Measurements from ENCODE around the gene MOCS1.

GRCh38 chr6:39859025-39859424 is 75.2 kb downstream of the MOCS1 start:
- TF ChIP-seq ZNF436 (CRISPR knock-in tag; IDR thresholded peaks at IDR 0.05) (no peak), POLR2AphosphoS2 (IDR thresholded peaks at IDR 0.05; ENCODE audit: low read length) (no peak), MAZ (CRISPR knock-in tag; conservative IDR thresholded peaks at IDR 0.05 in 1 of 2, IDR thresholded peaks at IDR 0.05 in 1 of 2) (no peak), ZFX (CRISPR knock-in tag; IDR thresholded peaks at IDR 0.05) (no peak), ETV6 (IDR thresholded peaks at IDR 0.05; ENCODE audit: borderline replicate concordance in 1 of 2, low read depth in 2 of 2, low read length in 1 of 2) (no peak), ETV6 (CRISPR knock-in tag; IDR thresholded peaks at IDR 0.05; ENCODE audit: borderline replicate concordance) (no peak), POLR2A (conservative IDR thresholded peaks at IDR 0.05) (no peak), EP300 (IDR thresholded peaks at IDR 0.05; ENCODE audit: low read length) (no peak), ESRRA (IDR thresholded peaks at IDR 0.05; ENCODE audit: borderline replicate concordance, low read depth) (no peak), NEUROD1 (IDR thresholded peaks at IDR 0.05; ENCODE audit: borderline replicate concordance, low read depth, low read length, partially characterized antibody) (no peak), ZBTB1 (CRISPR knock-in tag; IDR thresholded peaks at IDR 0.05; ENCODE audit: borderline replicate concordance, low read depth) (no peak)
- TF ChIP-seq, protein P1, sequence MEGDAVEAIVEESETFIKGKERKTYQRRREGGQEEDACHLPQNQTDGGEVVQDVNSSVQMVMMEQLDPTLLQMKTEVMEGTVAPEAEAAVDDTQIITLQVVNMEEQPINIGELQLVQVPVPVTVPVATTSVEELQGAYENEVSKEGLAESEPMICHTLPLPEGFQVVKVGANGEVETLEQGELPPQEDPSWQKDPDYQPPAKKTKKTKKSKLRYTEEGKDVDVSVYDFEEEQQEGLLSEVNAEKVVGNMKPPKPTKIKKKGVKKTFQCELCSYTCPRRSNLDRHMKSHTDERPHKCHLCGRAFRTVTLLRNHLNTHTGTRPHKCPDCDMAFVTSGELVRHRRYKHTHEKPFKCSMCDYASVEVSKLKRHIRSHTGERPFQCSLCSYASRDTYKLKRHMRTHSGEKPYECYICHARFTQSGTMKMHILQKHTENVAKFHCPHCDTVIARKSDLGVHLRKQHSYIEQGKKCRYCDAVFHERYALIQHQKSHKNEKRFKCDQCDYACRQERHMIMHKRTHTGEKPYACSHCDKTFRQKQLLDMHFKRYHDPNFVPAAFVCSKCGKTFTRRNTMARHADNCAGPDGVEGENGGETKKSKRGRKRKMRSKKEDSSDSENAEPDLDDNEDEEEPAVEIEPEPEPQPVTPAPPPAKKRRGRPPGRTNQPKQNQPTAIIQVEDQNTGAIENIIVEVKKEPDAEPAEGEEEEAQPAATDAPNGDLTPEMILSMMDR (IDR thresholded peaks at IDR 0.05 in 2 of 3, conservative IDR thresholded peaks at IDR 0.05 in 1 of 3; ENCODE audit: insufficient read depth in 2 of 3, low read depth in 1 of 3, low read length in 3 of 3): no peak
- TF ChIP-seq, protein P2, sequence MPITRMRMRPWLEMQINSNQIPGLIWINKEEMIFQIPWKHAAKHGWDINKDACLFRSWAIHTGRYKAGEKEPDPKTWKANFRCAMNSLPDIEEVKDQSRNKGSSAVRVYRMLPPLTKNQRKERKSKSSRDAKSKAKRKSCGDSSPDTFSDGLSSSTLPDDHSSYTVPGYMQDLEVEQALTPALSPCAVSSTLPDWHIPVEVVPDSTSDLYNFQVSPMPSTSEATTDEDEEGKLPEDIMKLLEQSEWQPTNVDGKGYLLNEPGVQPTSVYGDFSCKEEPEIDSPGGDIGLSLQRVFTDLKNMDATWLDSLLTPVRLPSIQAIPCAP (CRISPR knock-in tag; IDR thresholded peaks at IDR 0.05; ENCODE audit: borderline replicate concordance): no peak
- TF ChIP-seq, protein P3, sequence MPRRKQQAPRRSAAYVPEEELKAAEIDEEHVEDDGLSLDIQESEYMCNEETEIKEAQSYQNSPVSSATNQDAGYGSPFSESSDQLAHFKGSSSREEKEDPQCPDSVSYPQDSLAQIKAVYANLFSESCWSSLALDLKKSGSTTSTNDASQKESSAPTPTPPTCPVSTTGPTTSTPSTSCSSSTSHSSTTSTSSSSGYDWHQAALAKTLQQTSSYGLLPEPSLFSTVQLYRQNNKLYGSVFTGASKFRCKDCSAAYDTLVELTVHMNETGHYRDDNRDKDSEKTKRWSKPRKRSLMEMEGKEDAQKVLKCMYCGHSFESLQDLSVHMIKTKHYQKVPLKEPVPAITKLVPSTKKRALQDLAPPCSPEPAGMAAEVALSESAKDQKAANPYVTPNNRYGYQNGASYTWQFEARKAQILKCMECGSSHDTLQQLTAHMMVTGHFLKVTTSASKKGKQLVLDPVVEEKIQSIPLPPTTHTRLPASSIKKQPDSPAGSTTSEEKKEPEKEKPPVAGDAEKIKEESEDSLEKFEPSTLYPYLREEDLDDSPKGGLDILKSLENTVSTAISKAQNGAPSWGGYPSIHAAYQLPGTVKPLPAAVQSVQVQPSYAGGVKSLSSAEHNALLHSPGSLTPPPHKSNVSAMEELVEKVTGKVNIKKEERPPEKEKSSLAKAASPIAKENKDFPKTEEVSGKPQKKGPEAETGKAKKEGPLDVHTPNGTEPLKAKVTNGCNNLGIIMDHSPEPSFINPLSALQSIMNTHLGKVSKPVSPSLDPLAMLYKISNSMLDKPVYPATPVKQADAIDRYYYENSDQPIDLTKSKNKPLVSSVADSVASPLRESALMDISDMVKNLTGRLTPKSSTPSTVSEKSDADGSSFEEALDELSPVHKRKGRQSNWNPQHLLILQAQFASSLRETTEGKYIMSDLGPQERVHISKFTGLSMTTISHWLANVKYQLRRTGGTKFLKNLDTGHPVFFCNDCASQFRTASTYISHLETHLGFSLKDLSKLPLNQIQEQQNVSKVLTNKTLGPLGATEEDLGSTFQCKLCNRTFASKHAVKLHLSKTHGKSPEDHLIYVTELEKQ (CRISPR knock-in tag; IDR thresholded peaks at IDR 0.05): no peak
